HFF-Myc (cell line): Measurements from ENCODE around the gene IQCH.

Source experiments
- DNase-seq: peaks from one replicate; pipeline ENCODE4 v3.0.0-alpha.2; 2011; ENCODE audit warnings: low read depth; ENCODE audit errors: extremely low read depth
- H3K4me3 ChIP-seq: replicated peaks from 2 replicates; pipeline ENCODE4 v1.5.1; 2011; ENCODE audit warnings: low read depth, mild to moderate bottlenecking, control low read depth, low read length
- TF ChIP-seq, protein P1 (sequence below): IDR thresholded peaks from 2 replicates; pipeline ENCODE4 v1.5.1; 2012; ENCODE audit warnings: mild to moderate bottlenecking, low read depth, low read length, control low read depth; ENCODE audit errors: missing control alignments

Gene IQCH

DNA sequence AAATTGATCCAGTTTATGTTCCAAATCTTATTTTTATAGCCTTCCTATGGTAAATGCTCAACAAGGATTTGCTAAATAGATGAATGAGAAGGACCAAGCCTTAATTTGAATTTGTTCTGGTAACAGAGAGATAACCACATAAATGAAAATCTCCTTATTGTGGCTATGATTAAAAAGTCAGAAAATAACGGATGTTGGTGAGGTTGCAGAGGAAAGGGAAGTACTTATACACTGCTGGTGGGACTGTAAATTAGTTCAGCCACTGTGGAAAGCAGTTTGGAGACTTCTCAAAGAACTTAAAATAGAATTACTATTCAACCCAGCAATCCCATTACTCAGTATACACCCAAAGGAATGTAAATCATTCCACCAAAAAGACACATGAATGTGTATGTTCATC lies 26.3 kb upstream of the IQCH start:
- TF ChIP-seq, protein P1, sequence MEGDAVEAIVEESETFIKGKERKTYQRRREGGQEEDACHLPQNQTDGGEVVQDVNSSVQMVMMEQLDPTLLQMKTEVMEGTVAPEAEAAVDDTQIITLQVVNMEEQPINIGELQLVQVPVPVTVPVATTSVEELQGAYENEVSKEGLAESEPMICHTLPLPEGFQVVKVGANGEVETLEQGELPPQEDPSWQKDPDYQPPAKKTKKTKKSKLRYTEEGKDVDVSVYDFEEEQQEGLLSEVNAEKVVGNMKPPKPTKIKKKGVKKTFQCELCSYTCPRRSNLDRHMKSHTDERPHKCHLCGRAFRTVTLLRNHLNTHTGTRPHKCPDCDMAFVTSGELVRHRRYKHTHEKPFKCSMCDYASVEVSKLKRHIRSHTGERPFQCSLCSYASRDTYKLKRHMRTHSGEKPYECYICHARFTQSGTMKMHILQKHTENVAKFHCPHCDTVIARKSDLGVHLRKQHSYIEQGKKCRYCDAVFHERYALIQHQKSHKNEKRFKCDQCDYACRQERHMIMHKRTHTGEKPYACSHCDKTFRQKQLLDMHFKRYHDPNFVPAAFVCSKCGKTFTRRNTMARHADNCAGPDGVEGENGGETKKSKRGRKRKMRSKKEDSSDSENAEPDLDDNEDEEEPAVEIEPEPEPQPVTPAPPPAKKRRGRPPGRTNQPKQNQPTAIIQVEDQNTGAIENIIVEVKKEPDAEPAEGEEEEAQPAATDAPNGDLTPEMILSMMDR, result no peak
- no peak for DNase-seq
- H3K4me3 ChIP-seq, result no peak overlapping the region

DNA sequence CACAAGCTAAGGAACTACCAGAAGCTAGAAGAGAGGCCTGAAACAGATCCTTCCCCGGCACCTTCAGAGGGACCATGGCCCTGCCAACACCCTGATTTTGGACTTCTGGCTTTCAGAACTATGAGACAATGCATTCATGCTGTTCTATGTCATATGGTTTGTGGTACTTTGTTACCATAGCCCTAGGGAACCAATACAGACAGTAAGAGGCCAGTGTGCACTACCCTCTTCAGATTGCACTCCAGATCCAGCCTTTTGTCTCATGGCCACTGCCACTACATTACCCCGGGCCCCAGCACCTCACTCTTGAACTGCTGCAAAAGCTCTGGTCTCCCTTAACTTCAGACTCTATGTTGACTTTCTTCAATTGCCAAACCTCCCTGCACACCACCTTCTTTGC lies 24.1 kb upstream of the IQCH start:
- no peak for DNase-seq
- H3K4me3 ChIP-seq, result no peak overlapping the region
- TF ChIP-seq, protein P1, result no peak

DNA sequence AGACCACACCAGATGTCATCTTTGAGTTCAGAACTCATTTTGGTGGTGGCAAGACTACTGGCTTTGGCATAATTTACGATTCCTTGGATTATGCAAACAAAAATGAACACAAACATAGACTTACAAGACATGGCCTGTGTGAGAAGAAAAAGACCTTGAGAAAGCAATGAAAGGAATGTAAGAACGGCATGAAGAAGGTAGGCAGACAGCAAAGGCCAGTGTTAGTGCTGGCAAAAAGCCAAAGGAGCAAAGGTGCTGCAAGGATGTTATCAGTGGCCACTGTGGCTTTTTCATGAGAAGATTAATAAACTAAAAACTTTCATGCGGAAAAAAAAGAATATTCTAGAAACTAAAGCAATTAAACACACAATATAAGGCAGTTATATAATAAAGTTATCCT lies 22.0 kb upstream of the IQCH start:
- no peak for DNase-seq
- H3K4me3 ChIP-seq, result no peak overlapping the region
- TF ChIP-seq, protein P1, result no peak

DNA sequence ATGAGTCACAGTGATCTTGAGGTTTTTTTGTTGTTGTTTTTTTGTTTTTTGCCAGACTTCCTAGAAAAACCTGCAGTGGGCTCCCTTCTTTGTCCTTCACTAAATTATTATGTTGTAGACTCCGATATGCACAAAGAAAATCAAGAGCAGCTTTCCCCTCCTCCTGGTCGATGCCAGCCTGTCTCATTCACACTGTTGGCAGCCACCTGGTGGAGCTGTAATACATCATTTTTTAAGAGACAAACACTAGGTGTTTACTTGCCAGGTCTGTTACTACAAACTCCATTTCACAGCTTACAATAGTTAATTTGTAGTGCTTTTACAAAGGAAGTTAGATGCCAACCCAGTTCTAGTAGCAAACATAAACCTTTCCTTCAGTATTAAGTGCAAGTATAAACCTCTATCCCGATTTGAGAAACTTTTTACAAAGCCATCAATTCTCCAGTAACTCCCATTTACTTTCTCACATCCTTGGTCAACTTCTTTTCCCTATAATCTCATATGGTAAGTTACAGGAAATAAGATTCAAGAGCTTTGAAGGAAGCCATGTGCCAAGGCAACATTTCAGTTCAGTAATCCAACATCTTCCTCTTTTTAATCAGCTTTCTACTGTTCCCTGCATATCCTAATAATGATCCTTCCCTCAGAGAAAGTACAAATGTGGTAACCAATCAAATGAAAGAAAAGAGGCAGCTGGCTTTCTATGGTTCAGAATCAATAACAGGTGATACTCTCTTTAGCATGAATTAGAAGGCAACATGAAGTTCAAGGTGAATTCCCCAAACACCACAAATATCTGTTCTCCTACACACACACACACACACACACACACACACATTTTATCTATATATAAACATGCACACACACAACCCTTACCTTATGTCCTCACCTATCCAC lies 14.1 kb upstream of the IQCH start:
- DNase-seq, result no peak
- TF ChIP-seq, protein P1, result peak; percentile 9
- H3K4me3 ChIP-seq, result no peak overlapping the region

DNA sequence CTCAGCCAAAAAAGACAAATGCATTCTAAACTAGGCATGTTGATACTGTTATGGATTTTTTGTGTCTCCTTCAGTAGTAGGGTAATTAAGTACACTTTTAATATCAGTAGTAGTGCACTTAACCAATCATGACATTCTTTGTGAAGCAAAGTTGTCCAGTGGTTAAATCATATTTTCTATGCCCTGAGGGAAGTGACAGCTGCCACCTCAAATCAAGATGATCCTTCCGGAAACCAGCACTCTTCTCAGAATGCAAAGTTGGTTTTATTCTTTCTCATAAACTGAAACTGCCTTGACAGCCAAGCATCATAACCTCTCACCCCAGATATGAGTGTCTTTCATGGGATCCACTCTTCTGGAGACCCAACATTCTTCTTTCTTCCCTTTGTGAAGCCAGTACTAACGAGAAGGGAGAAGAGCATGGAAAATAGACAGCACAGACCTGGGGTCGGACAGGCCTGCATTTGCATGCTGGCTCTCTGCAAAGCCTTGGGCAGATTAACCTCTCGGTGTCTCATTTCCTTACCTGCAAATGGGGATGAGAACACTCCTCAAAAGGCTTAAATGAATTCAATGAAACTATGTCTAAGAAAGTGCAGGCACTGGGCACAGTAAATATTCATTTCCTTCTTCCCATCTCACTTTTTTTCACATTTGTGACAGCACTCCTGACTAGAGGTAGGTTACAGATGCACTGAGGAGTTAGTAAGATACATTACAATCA lies 13.3 kb upstream of the IQCH start:
- DNase-seq, result no peak
- TF ChIP-seq, protein P1, result no peak
- H3K4me3 ChIP-seq, result no peak overlapping the region

DNA sequence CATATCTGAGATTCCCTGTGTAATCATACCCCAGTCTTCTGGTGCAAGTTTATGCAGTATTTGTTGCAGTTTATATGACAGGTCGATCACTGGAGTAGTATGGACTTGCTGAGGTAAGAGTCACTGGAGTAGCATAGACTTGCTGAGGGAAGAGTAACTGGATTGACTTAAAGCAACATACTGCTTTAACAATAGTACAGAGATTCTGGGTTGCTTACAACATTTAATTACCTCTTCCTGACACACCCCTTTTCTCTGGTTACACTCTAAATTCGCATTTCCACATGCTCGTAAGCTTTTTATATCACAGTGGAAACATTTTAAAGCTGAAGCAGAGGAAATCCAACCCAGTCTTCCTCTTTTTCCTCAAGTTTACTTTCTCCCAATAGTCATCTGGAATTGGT lies 11.9 kb upstream of the IQCH start:
- DNase-seq, result peak; percentile 61
- TF ChIP-seq, protein P1, result no peak

More for the DNA sequence above, 11.9 kb upstream of the IQCH start:
- H3K4me3 ChIP-seq, result no peak overlapping the region
